K562 (cell line): ENCODE data around the gene TNRC6B. TPM values are rescaled to one million over a fixed set of nuclear protein-coding genes. Genes with fewer than 3 reads are reported as not detected.
A peak's percentile ranks its signal among the peaks of the same experiment; 100 is the strongest.

Experiments used
- JUND ChIP-seq, 2 experiments: IDR thresholded peaks; 2 replicates in 1 of 2; 3 replicates in 1 of 2; pipeline ENCODE4 v1.6.1; 2011; ENCODE audit warnings: borderline replicate concordance in 2 of 2, low read depth in 2 of 2, low read length in 2 of 2, improper control_type of control experiment in 1 of 2, missing biosample characterization in 1 of 2, missing genetic modification characterization in 1 of 2, missing genetic modification reagents in 1 of 2
- KDM5B ChIP-seq: fragments of 200-600 bp; sonication (generic); IDR thresholded peaks from 2 replicates; pipeline ENCODE4 v1.6.1; 2012; ENCODE audit warnings: low read depth, mild to moderate bottlenecking, moderate library complexity, low read length, control low read depth, inconsistent platforms; ENCODE audit not compliant: insufficient replicate concordance
- MTA2 ChIP-seq: fragments of 450-650 bp; IDR thresholded peaks from 2 replicates; pipeline ENCODE4 v1.6.1; 2016; ENCODE audit warnings: low read depth
- SMARCA4 ChIP-seq: fragments of 450-650 bp; IDR thresholded peaks from 2 replicates; pipeline ENCODE4 v1.6.1; 2016
- ZNF23 ChIP-seq: fragments of 250-450 bp; sonication (Bioruptor Pico); IDR thresholded peaks from 2 replicates; pipeline ENCODE4 v1.4.0; 2020; ENCODE audit warnings: mild to moderate bottlenecking
- polyA plus RNA-seq, 8 experiments: library from polyadenylated mRNA; depleted of rRNA in 4 of 8; stranded (reverse) in 5 of 8; unstranded in 3 of 8; fragments of >200 nt; fragmentation: Nextera tagmentation in 2 of 8; fragmentation: Illumina TruSeq in 1 of 8; extraction: Ambion mirVana in 2 of 8; extraction: Trizol in 1 of 8; gene quantifications; 2 replicates each; pipeline versions ENCODE4 v1.2.1 to v1.2.3, GENCODE V29; 2011 to 2014; ENCODE audit warnings: inconsistent platforms in 1 of 8, missing spikeins in 1 of 8
- total RNA-seq, 7 experiments: library from RNA; depleted of rRNA in 6 of 7; stranded (reverse); fragments of >200 nt in 6 of 7; fragmentation: Illumina TruSeq in 2 of 7; extraction: Trizol in 2 of 7; gene quantifications; 2 replicates each; pipeline versions ENCODE4 v1.2.1 to v1.2.3, GENCODE V29; 2011 to 2021; ENCODE audit warnings: low replicate concordance in 1 of 7
- TF ChIP-seq, protein P1 (sequence below), 2 experiments: IDR thresholded peaks; 2 replicates each; pipeline ENCODE4 v1.6.1; 2012; ENCODE audit warnings: improper control_type of control experiment in 2 of 2, low read depth in 2 of 2, low read length in 2 of 2, borderline replicate concordance in 1 of 2
- TF ChIP-seq, protein P2 (sequence below), 2 experiments: fragments of 450-650 bp; conservative IDR thresholded peaks; 2 replicates each; pipeline ENCODE4 v1.6.1; 2017; ENCODE audit warnings: mild to moderate bottlenecking in 2 of 2, moderate library complexity in 2 of 2
- TF ChIP-seq, protein P3 (sequence below): fragments of 250-450 bp; sonication (Bioruptor Pico); IDR thresholded peaks from 2 replicates; pipeline ENCODE4 v1.4.0; 2020; ENCODE audit warnings: mild to moderate bottlenecking, moderate library complexity
- TF ChIP-seq, protein P4 (sequence below), 2 experiments: IDR thresholded peaks in 1 of 2; conservative IDR thresholded peaks in 1 of 2; 2 replicates each; pipeline ENCODE4 v1.6.1; 2016; ENCODE audit warnings: low read depth in 2 of 2, mild to moderate bottlenecking in 1 of 2, missing compliant biosample characterization in 1 of 2, missing genetic modification characterization in 1 of 2, moderate library complexity in 1 of 2
- TF ChIP-seq, protein P5 (sequence below), 2 experiments: fragments of 450-650 bp in 1 of 2; sonication (generic) in 1 of 2; formaldehyde crosslinking in 1 of 2; IDR thresholded peaks in 1 of 2; conservative IDR thresholded peaks in 1 of 2; 2 replicates each; pipeline versions ENCODE4 v1.6.1 to v1.8.1; 2016 to 2023; ENCODE audit warnings: mild to moderate bottlenecking in 2 of 2, moderate library complexity in 2 of 2, inconsistent platforms in 1 of 2, missing genetic modification reagents in 1 of 2
- TF ChIP-seq, protein P6 (sequence below), 2 experiments: fragments of 450-650 bp in 1 of 2; sonication (generic) in 1 of 2; formaldehyde crosslinking; conservative IDR thresholded peaks; 2 replicates each; pipeline versions ENCODE4 v1.4.0 to v1.8.1; 2020 to 2022; ENCODE audit warnings: mild to moderate bottlenecking in 1 of 2, missing genetic modification reagents in 1 of 2

TNRC6B gene
- total and polyA plus RNA-seq, 9 of the 15 experiments (the other 6 are each of a cell fraction or from before 2014, with no cell fraction given), result 0.96 to 18.8 (median 10.8) TPM

DNA sequence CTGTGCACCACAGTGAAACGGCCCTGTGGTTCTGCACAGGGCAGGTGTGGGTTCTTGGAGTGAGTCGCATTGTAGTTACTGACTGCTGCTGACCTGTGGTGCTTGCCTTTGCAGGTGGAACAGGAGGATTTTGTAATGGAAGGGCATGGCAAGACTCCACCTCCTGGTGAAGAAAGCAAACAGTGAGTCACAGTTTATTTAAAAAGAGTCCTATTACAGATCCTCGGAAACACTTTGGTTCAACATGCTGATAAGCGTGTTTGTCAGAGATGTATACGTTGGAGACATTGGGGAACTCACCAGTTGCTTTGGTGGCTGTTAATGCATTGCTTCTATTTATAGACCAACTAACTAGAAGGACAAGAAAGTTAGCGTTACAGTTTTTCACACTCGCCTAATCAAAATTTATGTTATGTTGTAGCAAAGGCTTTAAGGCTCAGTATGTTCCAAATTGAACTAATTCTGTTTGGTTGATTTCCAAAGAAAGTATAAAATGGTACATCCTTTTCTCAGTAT is 21.7 kb upstream of the TNRC6B start (continued):
- no peak for TF ChIP-seq ZNF23 (CRISPR knock-in tag)
- TF ChIP-seq, protein P1, sequence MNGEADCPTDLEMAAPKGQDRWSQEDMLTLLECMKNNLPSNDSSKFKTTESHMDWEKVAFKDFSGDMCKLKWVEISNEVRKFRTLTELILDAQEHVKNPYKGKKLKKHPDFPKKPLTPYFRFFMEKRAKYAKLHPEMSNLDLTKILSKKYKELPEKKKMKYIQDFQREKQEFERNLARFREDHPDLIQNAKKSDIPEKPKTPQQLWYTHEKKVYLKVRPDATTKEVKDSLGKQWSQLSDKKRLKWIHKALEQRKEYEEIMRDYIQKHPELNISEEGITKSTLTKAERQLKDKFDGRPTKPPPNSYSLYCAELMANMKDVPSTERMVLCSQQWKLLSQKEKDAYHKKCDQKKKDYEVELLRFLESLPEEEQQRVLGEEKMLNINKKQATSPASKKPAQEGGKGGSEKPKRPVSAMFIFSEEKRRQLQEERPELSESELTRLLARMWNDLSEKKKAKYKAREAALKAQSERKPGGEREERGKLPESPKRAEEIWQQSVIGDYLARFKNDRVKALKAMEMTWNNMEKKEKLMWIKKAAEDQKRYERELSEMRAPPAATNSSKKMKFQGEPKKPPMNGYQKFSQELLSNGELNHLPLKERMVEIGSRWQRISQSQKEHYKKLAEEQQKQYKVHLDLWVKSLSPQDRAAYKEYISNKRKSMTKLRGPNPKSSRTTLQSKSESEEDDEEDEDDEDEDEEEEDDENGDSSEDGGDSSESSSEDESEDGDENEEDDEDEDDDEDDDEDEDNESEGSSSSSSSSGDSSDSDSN (IDR thresholded peaks at IDR 0.05; ENCODE audit: borderline replicate concordance in 1 of 2, low read depth in 2 of 2, low read length in 2 of 2), result no peak
- TF ChIP-seq, protein P2, sequence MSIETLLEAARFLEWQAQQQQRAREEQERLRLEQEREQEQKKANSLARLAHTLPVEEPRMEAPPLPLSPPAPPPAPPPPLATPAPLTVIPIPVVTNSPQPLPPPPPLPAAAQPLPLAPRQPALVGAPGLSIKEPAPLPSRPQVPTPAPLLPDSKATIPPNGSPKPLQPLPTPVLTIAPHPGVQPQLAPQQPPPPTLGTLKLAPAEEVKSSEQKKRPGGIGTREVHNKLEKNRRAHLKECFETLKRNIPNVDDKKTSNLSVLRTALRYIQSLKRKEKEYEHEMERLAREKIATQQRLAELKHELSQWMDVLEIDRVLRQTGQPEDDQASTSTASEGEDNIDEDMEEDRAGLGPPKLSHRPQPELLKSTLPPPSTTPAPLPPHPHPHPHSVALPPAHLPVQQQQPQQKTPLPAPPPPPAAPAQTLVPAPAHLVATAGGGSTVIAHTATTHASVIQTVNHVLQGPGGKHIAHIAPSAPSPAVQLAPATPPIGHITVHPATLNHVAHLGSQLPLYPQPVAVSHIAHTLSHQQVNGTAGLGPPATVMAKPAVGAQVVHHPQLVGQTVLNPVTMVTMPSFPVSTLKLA (conservative IDR thresholded peaks at IDR 0.05), result peak in 1 of 2 experiments; percentile 42; a peak in 1 of 4 replicates
- TF ChIP-seq SMARCA4, result peak; percentile 82
- TF ChIP-seq, protein P3, sequence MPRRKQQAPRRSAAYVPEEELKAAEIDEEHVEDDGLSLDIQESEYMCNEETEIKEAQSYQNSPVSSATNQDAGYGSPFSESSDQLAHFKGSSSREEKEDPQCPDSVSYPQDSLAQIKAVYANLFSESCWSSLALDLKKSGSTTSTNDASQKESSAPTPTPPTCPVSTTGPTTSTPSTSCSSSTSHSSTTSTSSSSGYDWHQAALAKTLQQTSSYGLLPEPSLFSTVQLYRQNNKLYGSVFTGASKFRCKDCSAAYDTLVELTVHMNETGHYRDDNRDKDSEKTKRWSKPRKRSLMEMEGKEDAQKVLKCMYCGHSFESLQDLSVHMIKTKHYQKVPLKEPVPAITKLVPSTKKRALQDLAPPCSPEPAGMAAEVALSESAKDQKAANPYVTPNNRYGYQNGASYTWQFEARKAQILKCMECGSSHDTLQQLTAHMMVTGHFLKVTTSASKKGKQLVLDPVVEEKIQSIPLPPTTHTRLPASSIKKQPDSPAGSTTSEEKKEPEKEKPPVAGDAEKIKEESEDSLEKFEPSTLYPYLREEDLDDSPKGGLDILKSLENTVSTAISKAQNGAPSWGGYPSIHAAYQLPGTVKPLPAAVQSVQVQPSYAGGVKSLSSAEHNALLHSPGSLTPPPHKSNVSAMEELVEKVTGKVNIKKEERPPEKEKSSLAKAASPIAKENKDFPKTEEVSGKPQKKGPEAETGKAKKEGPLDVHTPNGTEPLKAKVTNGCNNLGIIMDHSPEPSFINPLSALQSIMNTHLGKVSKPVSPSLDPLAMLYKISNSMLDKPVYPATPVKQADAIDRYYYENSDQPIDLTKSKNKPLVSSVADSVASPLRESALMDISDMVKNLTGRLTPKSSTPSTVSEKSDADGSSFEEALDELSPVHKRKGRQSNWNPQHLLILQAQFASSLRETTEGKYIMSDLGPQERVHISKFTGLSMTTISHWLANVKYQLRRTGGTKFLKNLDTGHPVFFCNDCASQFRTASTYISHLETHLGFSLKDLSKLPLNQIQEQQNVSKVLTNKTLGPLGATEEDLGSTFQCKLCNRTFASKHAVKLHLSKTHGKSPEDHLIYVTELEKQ, result no peak
- TF ChIP-seq, protein P4, sequence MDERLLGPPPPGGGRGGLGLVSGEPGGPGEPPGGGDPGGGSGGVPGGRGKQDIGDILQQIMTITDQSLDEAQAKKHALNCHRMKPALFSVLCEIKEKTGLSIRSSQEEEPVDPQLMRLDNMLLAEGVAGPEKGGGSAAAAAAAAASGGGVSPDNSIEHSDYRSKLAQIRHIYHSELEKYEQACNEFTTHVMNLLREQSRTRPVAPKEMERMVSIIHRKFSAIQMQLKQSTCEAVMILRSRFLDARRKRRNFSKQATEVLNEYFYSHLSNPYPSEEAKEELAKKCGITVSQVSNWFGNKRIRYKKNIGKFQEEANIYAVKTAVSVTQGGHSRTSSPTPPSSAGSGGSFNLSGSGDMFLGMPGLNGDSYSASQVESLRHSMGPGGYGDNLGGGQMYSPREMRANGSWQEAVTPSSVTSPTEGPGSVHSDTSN (CRISPR knock-in tag; IDR thresholded peaks at IDR 0.05; ENCODE audit: low read depth), result no peak
- TF ChIP-seq, protein P4 (tag; conservative IDR thresholded peaks at IDR 0.05; ENCODE audit: low read depth), result no peak
- TF ChIP-seq, protein P5, sequence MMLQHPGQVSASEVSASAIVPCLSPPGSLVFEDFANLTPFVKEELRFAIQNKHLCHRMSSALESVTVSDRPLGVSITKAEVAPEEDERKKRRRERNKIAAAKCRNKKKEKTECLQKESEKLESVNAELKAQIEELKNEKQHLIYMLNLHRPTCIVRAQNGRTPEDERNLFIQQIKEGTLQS (IDR thresholded peaks at IDR 0.05), result peak; percentile 89
- TF ChIP-seq, protein P5 (CRISPR knock-in tag; conservative IDR thresholded peaks at IDR 0.05), result no peak
- no peak; the same call in 1 of the 2 replicates for TF ChIP-seq MTA2
- peak; percentile 93 for TF ChIP-seq JUND (IDR thresholded peaks at IDR 0.05; ENCODE audit: borderline replicate concordance, low read depth, low read length)
- TF ChIP-seq JUND (tag; IDR thresholded peaks at IDR 0.05; ENCODE audit: borderline replicate concordance, low read depth, low read length), result peak; percentile 92; the same call in 2 of the 3 replicates
- TF ChIP-seq, protein P6, sequence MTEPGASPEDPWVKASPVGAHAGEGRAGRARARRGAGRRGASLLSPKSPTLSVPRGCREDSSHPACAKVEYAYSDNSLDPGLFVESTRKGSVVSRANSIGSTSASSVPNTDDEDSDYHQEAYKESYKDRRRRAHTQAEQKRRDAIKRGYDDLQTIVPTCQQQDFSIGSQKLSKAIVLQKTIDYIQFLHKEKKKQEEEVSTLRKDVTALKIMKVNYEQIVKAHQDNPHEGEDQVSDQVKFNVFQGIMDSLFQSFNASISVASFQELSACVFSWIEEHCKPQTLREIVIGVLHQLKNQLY (CRISPR knock-in tag; conservative IDR thresholded peaks at IDR 0.05), result no peak
- no peak for TF ChIP-seq KDM5B
